ENCODE measurements around the gene CPNE2. TPM values are rescaled to one million over a fixed set of nuclear protein-coding genes. Genes with fewer than 3 reads are reported as not detected.
A peak's percentile ranks its signal among the peaks of the same experiment; 100 is the strongest.

Gene CPNE2
- total RNA-seq (10 to 100 TPM; 12.3 to 22.2 (median 17.9) TPM), polyA plus RNA-seq (10 to 100 TPM; 25.7 to 32.3 TPM)
- long read RNA-seq, donor 1, partial matches to known transcripts = 0 of 4 reads
- long read RNA-seq, donor 1, other reads (novel, unspliced or antisense) = 0 of 4 reads
- long read RNA-seq, donor 2, partial matches to known transcripts = 0 of 5 reads
- long read RNA-seq, donor 2, other reads (novel, unspliced or antisense) = 0 of 5 reads
- long read RNA-seq, donor 3, transcript CPNE2-201 (16 exons, 2,645 nt) = major isoform, 28 of 37 reads
- long read RNA-seq, donor 3, partial matches to known transcripts = 2 of 37 reads
- long read RNA-seq, donor 3, other reads (novel, unspliced or antisense) = 2 of 37 reads

GRCh38 chr16:57091975-57092785 lies at the start of gene CPNE2:
TSS of gene CPNE2 (plus strand) at chr16:57092583. CDS start at chr16:57110743, 18,160 bp downstream.
- H3K4me1 ChIP-seq (ENCODE audit: insufficient read depth) = no peaks in the 10 kb centered on the region
- WGBS, 3 donors = 0 to 1% (median 1%) methylated on average over 29 to 89 of the region's 100 CpGs
- intact Hi-C loops (cut with DNase I) = no loop called here
- DNase-seq = peak; percentile 71 to 80 (median 77)
- peak within 1 kb of the TSS; percentile 42 to 77 for H3K27ac ChIP-seq
- H3K4me3 ChIP-seq = peak within 1 kb of the TSS; percentile 55
- H3K27me3 ChIP-seq = no peaks in the 10 kb centered on the region
- H3K9me3 ChIP-seq = no peaks in the 10 kb centered on the region
- no peaks in the 10 kb centered on the region for H3K36me3 ChIP-seq
- TF ChIP-seq EP300 (IDR thresholded peaks at IDR 0.05) (no peak), CTCF (IDR thresholded peaks at IDR 0.05) (peak in 2 of 3 donors; percentile 9 to 25), POLR2A (IDR thresholded peaks at IDR 0.05) (no peak)

- Histone ChIP-seq H3K36me3 (no peaks in the 10 kb centered on the region), H3K4me3 (no peak overlapping the region), H3K9me3 (no peaks in the 10 kb centered on the region), H3K27me3 (no peaks in the 10 kb centered on the region), H3K27ac (no peak overlapping the region), H3K4me1 (ENCODE audit: insufficient read depth) (peaks cover 3% of the 10 kb centered on the region)
- 91 to 98% (median 93%) methylated on average over 9 of the region's 9 CpGs for WGBS, 3 donors
- intact Hi-C loops (cut with DNase I) = loop anchor here in 2 of 4 donors (10.0 kb wide), 1 partner anchor 178 kb away; the partner anchor contains the start of gene SLC12A3 (in 2 of the 2)
- DNase-seq = no peak
- TF ChIP-seq EP300 (IDR thresholded peaks at IDR 0.05) (no peak), CTCF (IDR thresholded peaks at IDR 0.05) (no peak)
Measured at GRCh38 chr16:57043248-57043647, 49.1 kb upstream of the CPNE2 start.

GRCh38 chr16:57044931-57045693 lies 47.3 kb upstream of the CPNE2 start:
- TF ChIP-seq POLR2A (IDR thresholded peaks at IDR 0.05) (no peak), EP300 (IDR thresholded peaks at IDR 0.05) (no peak), CTCF (IDR thresholded peaks at IDR 0.05) (no peak)
- H3K36me3 ChIP-seq = no peaks in the 10 kb centered on the region
- H3K4me3 ChIP-seq = no peak overlapping the region
- WGBS, 3 donors = 65 to 69% (median 65%) methylated on average over 12 of the region's 12 CpGs
- intact Hi-C loops (cut with DNase I) = loop anchor here in 3 of 4 donors (5.0 to 10.0 kb wide), 2 partner anchors 178 to 180 kb away; partner anchors contain the start of gene SLC12A3 (in 3 of the 3)
- H3K4me1 ChIP-seq (ENCODE audit: insufficient read depth) = peaks cover 3% of the 10 kb centered on the region
- no peak for DNase-seq
- no peak overlapping the region for H3K27ac ChIP-seq
- no peaks in the 10 kb centered on the region for H3K9me3 ChIP-seq
- H3K27me3 ChIP-seq = no peaks in the 10 kb centered on the region

Data from ovary (tissue), 10 donors.